OCI-LY3 (cell line): ENCODE results near the gene STARD13.

Source experiments
- EZH2phosphoT487 ChIP-seq: fragments of 200-600 bp; shearing (Covaris generic); IDR thresholded peaks from 2 replicates; pipeline ENCODE4 v1.6.1; 2018; ENCODE audit warnings: antibody characterized with exemption, mixed run types, low read depth
- TF ChIP-seq, protein P1 (sequence below): fragments of 200-600, 300-600 bp; sonication (generic); IDR thresholded peaks from 2 replicates; pipeline ENCODE4 v1.5.1; 2014; ENCODE audit warnings: antibody characterized with exemption, low read length, low read depth

GRCh38 chr13:33147832-33148231, 137.7 kb downstream of the STARD13 start:
- TF ChIP-seq, protein P1, sequence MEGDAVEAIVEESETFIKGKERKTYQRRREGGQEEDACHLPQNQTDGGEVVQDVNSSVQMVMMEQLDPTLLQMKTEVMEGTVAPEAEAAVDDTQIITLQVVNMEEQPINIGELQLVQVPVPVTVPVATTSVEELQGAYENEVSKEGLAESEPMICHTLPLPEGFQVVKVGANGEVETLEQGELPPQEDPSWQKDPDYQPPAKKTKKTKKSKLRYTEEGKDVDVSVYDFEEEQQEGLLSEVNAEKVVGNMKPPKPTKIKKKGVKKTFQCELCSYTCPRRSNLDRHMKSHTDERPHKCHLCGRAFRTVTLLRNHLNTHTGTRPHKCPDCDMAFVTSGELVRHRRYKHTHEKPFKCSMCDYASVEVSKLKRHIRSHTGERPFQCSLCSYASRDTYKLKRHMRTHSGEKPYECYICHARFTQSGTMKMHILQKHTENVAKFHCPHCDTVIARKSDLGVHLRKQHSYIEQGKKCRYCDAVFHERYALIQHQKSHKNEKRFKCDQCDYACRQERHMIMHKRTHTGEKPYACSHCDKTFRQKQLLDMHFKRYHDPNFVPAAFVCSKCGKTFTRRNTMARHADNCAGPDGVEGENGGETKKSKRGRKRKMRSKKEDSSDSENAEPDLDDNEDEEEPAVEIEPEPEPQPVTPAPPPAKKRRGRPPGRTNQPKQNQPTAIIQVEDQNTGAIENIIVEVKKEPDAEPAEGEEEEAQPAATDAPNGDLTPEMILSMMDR = no peak
- TF ChIP-seq EZH2phosphoT487 = no peak
